Motor neuron (in vitro differentiated cells): ENCODE measurements around the gene BAD. TPM values are rescaled to one million over a fixed set of nuclear protein-coding genes. Genes with fewer than 3 reads are reported as not detected.
"Not testable (repeated sequence)": the region's sequence is repeated elsewhere in the genome, so short reads cannot be mapped to it uniquely, and the experiment has no call there.

ENCODE experiments used
- ATAC-seq, 8 experiments: fragments of 200-7000 bp; cut with Tn5 transposase; replicated peaks in 6 of 8; 2 replicates each; pipeline ENCODE4 v1.8.0; 2021; ENCODE audit warnings: mild to moderate bottlenecking in 8 of 8, moderate library complexity in 8 of 8
- H3K27ac ChIP-seq, 2 donors: fragments of 250-450 bp; sonication (Bioruptor Pico); 2 replicates each; pipeline ENCODE4 v1.9.0; 2021; ENCODE audit warnings: antibody characterized with exemption in 2 of 2, mild to moderate bottlenecking in 2 of 2, moderate library complexity in 1 of 2
- H3K4me1 ChIP-seq, 2 donors: fragments of 250-450 bp; sonication (Bioruptor Pico); replicated peaks in 1 of 2; 2 replicates each; pipeline ENCODE4 v1.6.1; 2021; ENCODE audit warnings: antibody characterized with exemption in 2 of 2, mild to moderate bottlenecking in 2 of 2, moderate library complexity in 1 of 2
- H3K4me3 ChIP-seq, 5 donors: fragments of 250-450 bp; sonication (Bioruptor Pico); 2 replicates each; pipeline ENCODE4 v1.9.0; 2021; ENCODE audit warnings: antibody characterized with exemption in 5 of 5, mild to moderate bottlenecking in 5 of 5, moderate library complexity in 4 of 5
- WGBS, 10 experiments: fragments of 450-650 bp; shearing (Covaris generic); methylation state at CpG; one replicate each; pipeline ENCODE4 v1.0.0; 2022; 5-methylcytosine and 5-hydroxymethylcytosine counted together
- in situ Hi-C, 9 experiments: fragments of 400-800 bp; cut with MboI; loops; one replicate each; pipeline ENCODE4 v1.15.0; 2021; ENCODE audit warnings: low sequenced_read_pairs in 9 of 9, low pct_unique_long_range_greater_than_20kb in 2 of 9; ENCODE audit not compliant: unreplicated experiment in 9 of 9
- total RNA-seq, 8 experiments: library from RNA; unstranded; fragments of 300-600 nt; gene quantifications; 2 replicates each; pipeline versions ENCODE4 v1.2.3 to v1.2.4, GENCODE V29; 2022

The BAD gene
- total RNA-seq, 8 experiments from 2014 or later, result 38.6 to 119 (median 65.6) TPM

- WGBS, 10 experiments, result 88 to 100% (median 93%) methylated on average over 2 to 6 of the region's 7 CpGs; no CpG with 5 or more reads in 6 of the 10 experiments
Observed at GRCh38 chr11:64320556-64320955, 36.1 kb upstream of the BAD start.

DNA sequence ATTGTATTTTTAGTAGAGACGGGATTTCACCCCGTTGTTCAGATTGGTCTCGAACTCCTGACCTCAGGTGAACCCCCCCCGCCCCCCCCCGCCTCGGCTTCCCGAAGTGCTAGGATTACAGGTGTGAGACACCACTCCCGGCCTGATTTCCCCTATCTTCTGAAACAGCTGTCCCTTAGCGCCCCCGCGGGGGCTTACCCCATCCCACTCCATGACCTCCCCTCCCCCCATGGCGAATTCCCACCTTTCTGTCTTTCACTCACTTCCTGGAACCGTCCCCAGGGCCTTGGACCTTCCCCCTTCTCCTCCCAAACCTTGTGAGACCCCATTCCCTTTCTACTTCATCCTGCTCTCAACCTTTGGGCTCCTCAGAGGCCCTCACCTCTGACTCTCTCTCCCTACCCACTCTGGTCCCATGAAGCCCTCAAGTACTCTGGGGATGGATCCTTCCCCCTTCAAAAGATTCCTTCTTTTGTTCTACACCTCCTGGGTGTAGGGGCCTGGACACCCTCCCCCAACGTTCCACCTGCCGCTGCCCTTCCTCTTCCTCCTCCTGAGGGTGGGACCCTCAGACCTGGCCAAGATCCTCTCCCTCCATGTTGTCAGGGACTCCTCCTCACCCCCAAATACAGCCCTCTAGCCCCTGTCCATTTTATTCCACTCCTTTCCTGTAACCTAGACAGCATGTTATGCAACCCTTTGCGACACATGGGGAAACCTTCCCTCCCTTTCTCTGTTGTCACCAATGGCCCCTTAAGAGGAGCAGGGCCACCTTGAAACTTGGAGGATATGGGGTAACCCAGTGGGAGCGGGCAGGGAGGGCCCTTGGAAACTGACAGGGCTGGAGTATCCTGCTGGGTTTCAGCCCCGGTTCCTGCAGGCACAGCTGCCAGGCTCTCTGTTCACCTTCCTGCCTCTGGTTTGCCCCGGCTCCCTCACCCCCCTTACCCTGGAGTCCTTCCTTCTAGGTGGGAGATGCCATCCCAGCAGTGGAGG is 34.6 kb upstream of the BAD start:
- ATAC-seq, result no peak
- Histone ChIP-seq H3K4me3 (peak overlapping the region; percentile 43 to 84 (median 57)), H3K4me1 (peaks cover 11 to 12% of the 10 kb centered on the region in 2 donors), H3K27ac (peak overlapping the region; percentile 99)
- in situ Hi-C loops, result no loop called here
- 50 to 100% (median 78%) methylated on average over 1 to 5 of the region's 19 CpGs; no CpG with 5 or more reads in 5 of the 10 experiments for WGBS, 10 experiments

More at GRCh38 chr11:64320556-64320955, 36.1 kb upstream of the BAD start:
- Histone ChIP-seq H3K27ac (no peak overlapping the region), H3K4me3 (no peak overlapping the region), H3K4me1 (peaks cover 11 to 12% of the 10 kb centered on the region in 2 donors)
- in situ Hi-C loops, result no loop called here
- ATAC-seq, result no peak

GRCh38 chr11:64317961-64318765 is 33.7 kb upstream of the BAD start, which contains the start of gene PRDX5:
Gene PRDX5, plus strand, starts transcription at chr11:64318121. Its CDS starts 95 bp downstream, at chr11:64318216.
- ATAC-seq, result peak; percentile 60 to 90 (median 85)
- WGBS, 10 experiments, result 0 to 2% (median 0%) methylated on average over 2 to 20 of the region's 61 CpGs; no CpG with 5 or more reads in 5 of the 10 experiments
- in situ Hi-C loops, result no loop called here
- Histone ChIP-seq H3K4me3 (peak within 1 kb of the TSS; percentile 43 to 84 (median 57)), H3K4me1 (peaks cover 11 to 12% of the 10 kb centered on the region in 2 donors), H3K27ac (peak within 1 kb of the TSS; percentile 99)

DNA sequence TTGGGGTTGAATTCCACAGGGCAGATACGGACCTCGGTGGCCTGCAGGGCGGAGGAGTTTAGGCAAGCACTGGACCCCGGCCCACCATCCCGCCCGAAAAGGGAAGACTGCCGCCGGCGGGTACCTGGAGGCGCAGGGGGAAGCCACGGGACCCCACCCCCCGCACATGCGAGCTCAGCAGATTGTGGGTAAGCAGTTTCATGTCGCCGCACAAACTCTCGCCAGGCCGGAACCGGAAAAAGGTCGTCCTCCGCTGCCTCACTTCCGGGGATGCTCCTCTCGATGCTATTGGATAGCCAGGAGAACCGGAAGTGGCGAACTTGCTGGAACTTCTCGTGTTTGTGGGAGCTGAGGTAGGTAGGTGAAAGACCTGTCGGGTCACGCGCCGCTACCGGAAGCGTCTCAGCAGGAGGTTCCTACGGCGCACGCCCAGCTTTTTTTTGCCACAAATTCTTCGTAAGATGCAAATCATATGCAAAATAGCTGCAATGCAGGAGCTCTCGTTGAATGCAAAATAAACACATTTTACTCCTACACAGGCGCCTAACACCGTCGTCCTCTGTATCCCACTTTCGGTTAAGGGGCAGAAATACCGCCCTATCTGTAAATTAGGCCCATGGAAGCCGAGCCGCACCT is 33.0 kb upstream of the BAD start, which contains the start of gene TRMT112:
Gene TRMT112 (minus strand): TSS at position 235 of the 636 bp plus-strand sequence. CDS start 33 bp downstream, at position 202.
- in situ Hi-C loops, result no loop called here
- Histone ChIP-seq H3K27ac (peak within 1 kb of the TSS; percentile 99), H3K4me3 (peak within 1 kb of the TSS; percentile 43 to 84 (median 57)), H3K4me1 (peaks cover 11 to 12% of the 10 kb centered on the region in 2 donors)
- peak; percentile 65 to 87 (median 80) for ATAC-seq
- WGBS, 10 experiments, result 0 to 1% (median 0%) methylated on average over 4 to 27 of the region's 43 CpGs; no CpG with 5 or more reads in 4 of the 10 experiments

GRCh38 chr11:64316672-64317324 is 32.3 kb upstream of the BAD start:
- peak overlapping the region; percentile 79 to 99 for H3K27ac ChIP-seq
- peak overlapping the region; percentile 43 to 84 (median 57) for H3K4me3 ChIP-seq
- H3K4me1 ChIP-seq, result peaks cover 11 to 12% of the 10 kb centered on the region in 2 donors
- WGBS, 10 experiments, result 0 to 83% (median 20%) methylated on average over 1 to 16 of the region's 32 CpGs; no CpG with 5 or more reads in 3 of the 10 experiments
- in situ Hi-C loops, result no loop called here
- peak in 3 of 8 experiments; percentile 0 to 6 (median 0) for ATAC-seq

DNA sequence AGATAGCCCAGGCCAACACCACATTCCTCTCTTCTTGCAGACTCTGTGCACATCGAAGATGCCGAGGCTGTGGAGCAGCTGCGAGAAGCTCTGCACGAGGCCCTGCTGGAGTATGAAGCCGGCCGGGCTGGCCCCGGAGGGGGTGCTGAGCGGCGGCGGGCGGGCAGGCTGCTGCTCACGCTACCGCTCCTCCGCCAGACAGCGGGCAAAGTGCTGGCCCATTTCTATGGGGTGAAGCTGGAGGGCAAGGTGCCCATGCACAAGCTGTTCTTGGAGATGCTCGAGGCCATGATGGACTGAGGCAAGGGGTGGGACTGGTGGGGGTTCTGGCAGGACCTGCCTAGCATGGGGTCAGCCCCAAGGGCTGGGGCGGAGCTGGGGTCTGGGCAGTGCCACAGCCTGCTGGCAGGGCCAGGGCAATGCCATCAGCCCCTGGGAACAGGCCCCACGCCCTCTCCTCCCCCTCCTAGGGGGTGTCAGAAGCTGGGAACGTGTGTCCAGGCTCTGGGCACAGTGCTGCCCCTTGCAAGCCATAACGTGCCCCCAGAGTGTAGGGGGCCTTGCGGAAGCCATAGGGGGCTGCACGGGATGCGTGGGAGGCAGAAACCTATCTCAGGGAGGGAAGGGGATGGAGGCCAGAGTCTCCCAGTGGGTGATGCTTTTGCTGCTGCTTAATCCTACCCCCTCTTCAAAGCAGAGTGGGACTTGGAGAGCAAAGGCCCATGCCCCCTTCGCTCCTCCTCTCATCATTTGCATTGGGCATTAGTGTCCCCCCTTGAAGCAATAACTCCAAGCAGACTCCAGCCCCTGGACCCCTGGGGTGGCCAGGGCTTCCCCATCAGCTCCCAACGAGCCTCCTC is 31.4 kb upstream of the BAD start:
- Histone ChIP-seq H3K4me1 (peaks cover 11 to 12% of the 10 kb centered on the region in 2 donors), H3K4me3 (peak overlapping the region in 3 of 5 donors; percentile 57 to 84 (median 80))
- in situ Hi-C loops, ATAC-seq, H3K27ac ChIP-seq: not testable (repeated sequence)
- WGBS, 10 experiments, result 0 to 50% methylated on average over 1 to 2 of the region's 25 CpGs; no CpG with 5 or more reads in 8 of the 10 experiments

- in situ Hi-C loops, result no loop called here
- H3K4me1 ChIP-seq, result peaks cover 11 to 12% of the 10 kb centered on the region in 2 donors
- no peak for ATAC-seq
- H3K4me3 ChIP-seq, result no peak overlapping the region
- no peak overlapping the region for H3K27ac ChIP-seq
- WGBS, 10 experiments, result 89 to 100% (median 97%) methylated on average over 1 to 3 of the region's 24 CpGs; no CpG with 5 or more reads in 6 of the 10 experiments
Observed at GRCh38 chr11:64314805-64315561, 30.5 kb upstream of the BAD start.

- ATAC-seq, result peak in 1 of 8 experiments; percentile 0
- Histone ChIP-seq H3K27ac (no peak overlapping the region), H3K4me3 (no peak overlapping the region), H3K4me1 (peaks cover 9 to 10% of the 10 kb centered on the region in 2 donors)
- in situ Hi-C loops, result no loop called here
- WGBS, 10 experiments, result 71 to 100% (median 82%) methylated on average over 1 to 15 of the region's 19 CpGs; no CpG with 5 or more reads in 6 of the 10 experiments
Observed at GRCh38 chr11:64314146-64314804, 29.8 kb upstream of the BAD start.

GRCh38 chr11:64313491-64314145 is 29.2 kb upstream of the BAD start:
- peaks cover 4 to 6% of the 10 kb centered on the region in 2 donors for H3K4me1 ChIP-seq
- 31 to 100% (median 86%) methylated on average over 1 to 2 of the region's 18 CpGs; no CpG with 5 or more reads in 7 of the 10 experiments for WGBS, 10 experiments
- no peak overlapping the region for H3K4me3 ChIP-seq
- no peak overlapping the region for H3K27ac ChIP-seq
- in situ Hi-C loops, result no loop called here
- peak in 4 of 8 experiments; percentile 2 to 28 (median 8) for ATAC-seq

DNA sequence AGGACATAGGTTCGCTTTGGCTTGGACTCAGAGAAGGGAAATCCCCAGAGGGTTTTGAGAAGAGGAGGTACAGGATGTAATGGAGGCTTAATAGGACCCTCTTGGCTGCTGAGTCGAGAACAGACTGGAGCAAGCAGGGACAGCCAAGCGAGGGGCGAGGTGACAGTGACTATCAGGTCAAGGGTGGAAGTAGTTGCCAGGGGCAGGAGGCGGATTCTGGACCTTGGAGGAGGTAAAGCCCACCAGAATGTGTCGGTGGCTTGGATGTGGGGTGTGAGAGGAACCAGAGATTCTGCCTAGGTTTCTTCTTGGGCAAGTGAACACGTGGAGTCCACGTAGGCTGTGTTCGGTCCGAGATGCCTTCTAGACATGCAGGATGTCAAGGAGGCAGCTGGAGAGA is 28.5 kb upstream of the BAD start:
- Histone ChIP-seq H3K4me3 (no peak overlapping the region), H3K4me1 (peaks cover 4 to 6% of the 10 kb centered on the region in 2 donors), H3K27ac (no peak overlapping the region)
- in situ Hi-C loops, result no loop called here
- ATAC-seq, result no peak
- WGBS, 10 experiments, result 67 to 100% (median 90%) methylated on average over 1 to 9 of the region's 10 CpGs; no CpG with 5 or more reads in 3 of the 10 experiments
